HG03469 (cell line): ENCODE results near the gene PRRT2.
A peak's percentile ranks its signal among the peaks of the same experiment; 100 is the strongest.
"Not testable (repeated sequence)": the region's sequence is repeated elsewhere in the genome, so short reads cannot be mapped to it uniquely, and the experiment has no call there.

Source experiments
- ATAC-seq: cut with Tn5 transposase; IDR thresholded peaks from one replicate; pipeline ENCODE4 v1.9.1; 2021; ENCODE audit warnings: mild to moderate bottlenecking, moderate library complexity, moderate number of reproducible peaks; ENCODE audit not compliant: unreplicated experiment

Gene PRRT2

GRCh38 chr16:29790949-29791844 lies 20.8 kb upstream of the PRRT2 start:
- ATAC-seq = no peak

DNA sequence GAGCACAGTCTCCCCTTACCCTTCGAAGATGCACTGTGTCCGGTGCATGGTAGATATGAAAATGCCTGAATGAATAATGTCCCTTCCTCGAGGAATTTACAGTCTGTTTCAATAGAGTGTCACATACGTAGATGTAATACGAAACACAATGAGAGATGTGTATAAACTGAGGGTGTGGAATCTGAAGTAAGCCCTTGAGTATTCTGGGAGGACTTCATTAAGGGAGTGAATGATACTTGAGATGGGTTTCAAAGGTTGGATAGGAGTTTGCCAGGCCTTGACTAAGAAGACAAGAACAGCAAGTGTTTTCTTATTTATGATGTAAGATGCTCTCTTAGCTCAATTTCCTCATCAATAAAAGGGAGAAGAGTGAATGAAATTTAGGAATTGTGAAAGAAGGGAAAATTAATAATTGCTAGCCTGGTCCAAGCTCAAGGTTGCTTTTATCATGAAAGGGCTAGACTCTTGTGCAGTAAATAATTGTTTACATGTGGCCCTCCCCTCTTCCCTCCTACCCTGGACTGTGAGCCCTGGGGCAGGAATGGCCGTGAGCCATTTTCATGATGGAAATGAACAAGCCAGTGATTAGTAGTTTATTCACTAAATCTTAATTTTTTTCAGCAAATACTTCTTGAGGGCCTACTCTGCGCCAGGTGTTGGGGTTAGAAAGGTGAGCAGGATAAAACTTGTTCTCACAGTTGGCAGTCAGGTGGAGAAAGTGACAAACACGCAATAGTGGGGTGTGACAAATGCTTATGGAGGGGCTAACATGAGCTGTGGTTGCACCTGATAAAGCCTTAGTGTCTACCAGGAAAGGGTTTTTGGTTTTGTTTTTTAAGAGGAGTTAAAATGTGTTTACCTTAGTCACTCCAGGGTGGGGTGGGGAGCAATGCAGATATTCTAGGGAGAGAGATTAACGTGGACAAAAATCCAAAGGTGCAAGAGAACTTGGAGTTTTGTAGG lies 19.9 kb upstream of the PRRT2 start:
- no peak for ATAC-seq

- not testable (repeated sequence) for ATAC-seq
Observed at GRCh38 chr16:29793153-29793552, 18.8 kb upstream of the PRRT2 start.

DNA sequence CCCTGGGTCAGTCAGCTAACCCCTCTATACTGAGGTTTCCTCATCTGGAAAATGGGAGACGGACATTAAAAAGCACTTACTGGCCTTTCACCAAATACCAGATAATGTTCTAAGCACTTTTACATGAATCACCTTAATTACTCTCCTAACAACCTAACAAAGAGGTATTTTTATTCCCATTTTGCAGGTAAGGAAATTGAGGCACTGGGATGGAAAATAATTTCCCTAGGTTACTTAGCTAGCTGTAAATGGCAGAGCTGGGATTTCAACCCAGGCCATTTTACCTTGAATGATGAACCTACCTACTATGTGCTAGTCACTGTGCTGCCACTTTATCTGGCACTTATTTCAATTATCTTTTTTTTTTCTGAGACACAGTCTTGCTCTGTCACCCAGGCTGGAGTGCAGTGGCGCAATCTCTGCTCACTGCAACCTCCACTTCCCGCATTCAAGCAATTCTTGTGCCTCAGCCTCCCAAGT lies 17.7 kb upstream of the PRRT2 start:
- no peak for ATAC-seq

- no peak for ATAC-seq
Observed at GRCh38 chr16:29802416-29802935, 9.5 kb upstream of the PRRT2 start.

DNA sequence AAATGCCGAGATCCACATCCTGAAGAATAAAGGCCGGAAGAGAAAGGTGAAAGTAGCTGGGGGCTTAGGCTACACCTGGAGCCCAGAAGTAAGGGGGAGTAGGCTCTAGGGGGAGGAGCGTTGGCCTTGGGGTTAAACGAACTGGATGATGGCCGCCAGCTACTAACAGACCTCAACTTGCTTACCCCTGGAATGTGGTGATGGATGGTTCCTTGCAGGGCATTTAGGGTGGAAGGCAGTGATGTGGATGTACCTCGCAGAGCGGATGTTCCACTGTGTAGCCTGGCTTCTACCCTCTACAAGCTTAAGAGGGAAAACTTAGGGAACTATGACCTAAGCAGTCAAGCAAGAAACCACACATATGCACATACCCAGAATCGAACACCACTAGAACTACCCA lies 8.0 kb upstream of the PRRT2 start:
- no peak for ATAC-seq

- ATAC-seq = no peak
Observed at GRCh38 chr16:29804455-29805231, 7.3 kb upstream of the PRRT2 start.

GRCh38 chr16:29805232-29806098 lies 6.5 kb upstream of the PRRT2 start:
- ATAC-seq = peak; percentile 33

- no peak for ATAC-seq
Observed at GRCh38 chr16:29806099-29806579, 5.9 kb upstream of the PRRT2 start, which contains the start of gene MAZ. MAZ (plus strand) TSS chr16:29806529; CDS start chr16:29806702, 173 bp downstream.

GRCh38 chr16:29806641-29807425 lies 5.2 kb upstream of the PRRT2 start:
- no peak for ATAC-seq

DNA sequence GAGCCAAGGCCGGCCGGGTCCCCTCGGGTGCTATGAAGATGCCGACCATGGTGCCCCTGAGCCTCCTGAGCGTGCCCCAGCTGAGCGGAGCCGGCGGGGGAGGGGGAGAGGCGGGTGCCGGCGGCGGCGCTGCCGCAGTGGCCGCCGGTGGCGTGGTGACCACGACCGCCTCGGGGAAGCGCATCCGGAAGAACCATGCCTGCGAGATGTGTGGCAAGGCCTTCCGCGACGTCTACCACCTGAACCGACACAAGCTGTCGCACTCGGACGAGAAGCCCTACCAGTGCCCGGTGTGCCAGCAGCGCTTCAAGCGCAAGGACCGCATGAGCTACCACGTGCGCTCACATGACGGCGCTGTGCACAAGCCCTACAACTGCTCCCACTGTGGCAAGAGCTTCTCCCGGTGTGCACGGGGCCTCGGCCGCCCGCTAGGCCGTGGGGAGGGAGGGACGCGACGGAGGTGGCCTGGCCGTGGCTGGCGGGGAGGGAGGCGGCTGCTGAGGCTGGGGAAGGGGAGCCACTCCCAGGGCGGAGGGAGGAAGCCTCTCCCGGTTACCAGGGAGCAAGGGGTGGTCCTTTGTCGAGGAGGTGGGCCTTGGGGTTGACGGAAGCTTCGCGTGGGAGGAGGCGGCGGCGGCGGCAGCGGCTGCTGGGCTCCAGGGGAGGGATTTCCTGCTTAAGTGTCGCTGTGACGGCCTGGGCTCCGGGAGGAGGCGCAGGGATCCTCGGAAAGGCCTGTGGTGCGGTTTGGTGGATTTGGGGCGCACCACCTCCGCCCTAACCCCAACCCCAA lies 4.4 kb upstream of the PRRT2 start:
- ATAC-seq = no peak

DNA sequence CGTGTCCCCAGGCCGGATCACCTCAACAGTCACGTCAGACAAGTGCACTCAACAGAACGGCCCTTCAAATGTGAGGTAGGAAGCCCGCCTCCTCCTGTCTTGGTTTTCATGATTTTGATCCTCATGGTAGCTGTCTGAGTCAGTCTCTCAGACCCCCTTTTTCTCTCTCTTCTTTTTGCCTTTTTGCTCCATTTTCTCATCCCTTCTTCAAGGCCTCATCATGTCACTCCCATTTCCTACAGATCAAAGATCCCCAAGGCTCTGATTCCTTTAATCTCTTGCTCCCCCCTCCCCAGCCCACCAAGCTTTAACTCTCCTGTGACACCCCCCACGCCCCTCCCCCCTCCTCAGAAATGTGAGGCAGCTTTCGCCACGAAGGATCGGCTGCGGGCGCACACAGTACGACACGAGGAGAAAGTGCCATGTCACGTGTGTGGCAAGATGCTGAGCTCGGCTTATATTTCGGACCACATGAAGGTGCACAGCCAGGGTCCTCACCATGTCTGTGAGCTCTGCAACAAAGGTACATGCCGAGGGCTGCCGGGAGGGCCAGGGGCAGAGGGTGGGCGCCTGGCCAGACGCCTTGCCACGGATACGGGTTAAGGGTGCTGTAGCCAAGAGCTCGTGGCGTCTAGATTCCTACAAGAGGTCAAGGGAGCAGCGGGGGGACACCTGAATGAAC lies 3.6 kb upstream of the PRRT2 start:
- no peak for ATAC-seq

DNA sequence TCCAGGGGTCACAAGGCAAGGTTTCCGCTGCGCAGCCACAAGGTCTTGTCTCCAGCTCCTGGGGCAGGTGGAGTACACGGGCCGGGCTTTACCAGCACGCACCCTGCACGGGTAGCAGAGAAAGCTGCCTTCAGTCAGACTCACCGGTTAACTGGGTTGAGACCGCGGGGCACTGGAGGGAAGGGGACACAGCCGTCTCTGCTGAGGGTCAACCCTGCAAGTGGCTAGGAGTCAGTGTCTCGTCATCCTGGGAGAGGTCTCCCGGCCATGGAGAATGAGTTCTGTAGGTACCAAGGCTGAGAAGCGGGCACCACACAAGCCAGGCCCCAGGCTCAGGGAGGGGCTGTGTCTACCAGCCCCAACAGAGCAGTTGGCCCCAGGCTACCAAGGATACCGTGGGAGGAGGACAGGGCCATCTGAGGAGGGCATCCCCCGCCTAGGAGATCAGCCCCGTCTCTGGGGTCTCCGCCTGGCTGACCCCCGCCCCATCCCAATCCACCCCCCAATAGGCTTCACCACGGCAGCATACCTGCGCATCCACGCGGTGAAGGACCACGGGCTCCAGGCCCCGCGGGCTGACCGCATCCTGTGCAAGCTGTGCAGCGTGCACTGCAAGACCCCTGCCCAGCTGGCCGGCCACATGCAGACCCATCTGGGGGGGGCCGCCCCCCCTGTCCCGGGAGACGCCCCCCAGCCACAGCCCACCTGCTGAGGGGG lies 2.8 kb upstream of the PRRT2 start:
- no peak for ATAC-seq

DNA sequence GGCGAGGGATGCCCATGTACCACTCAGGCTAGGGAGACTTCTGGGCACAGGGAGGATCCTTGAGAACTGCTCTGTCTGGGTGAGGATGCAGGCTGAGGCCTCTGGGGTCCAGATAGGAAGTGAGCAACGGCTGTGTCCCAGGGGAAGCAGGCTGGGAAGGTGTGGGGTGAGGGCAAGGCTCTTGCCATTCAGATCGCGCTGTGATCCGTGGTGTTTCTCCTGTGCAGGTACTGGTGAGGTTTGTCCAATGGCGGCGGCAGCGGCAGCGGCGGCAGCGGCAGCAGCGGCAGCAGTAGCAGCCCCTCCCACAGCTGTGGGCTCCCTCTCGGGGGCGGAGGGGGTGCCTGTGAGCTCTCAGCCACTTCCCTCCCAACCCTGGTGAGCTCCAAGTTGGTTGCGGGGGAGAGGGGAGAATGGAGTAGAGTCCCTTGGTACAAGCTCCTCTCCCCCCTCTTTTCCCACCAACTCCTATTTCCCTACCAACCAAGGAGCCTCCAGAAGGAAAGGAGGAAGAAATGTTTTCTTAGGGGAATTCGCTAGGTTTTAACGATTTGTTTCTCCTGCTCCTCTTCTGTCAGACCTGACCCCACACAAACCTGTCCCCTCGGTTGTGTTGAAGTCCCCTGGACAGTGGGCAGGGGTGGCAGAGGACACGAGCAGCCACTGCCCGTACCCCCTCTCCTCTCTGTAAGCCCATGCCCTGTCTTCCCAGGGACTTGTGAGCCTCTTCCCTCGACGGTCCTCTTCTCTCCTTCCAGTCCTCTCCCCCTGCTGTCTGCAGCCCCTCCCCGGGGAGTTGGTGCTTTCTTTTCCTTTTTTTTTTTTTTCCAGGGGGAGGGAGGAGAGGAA lies 1.9 kb upstream of the PRRT2 start:
- no peak for ATAC-seq

DNA sequence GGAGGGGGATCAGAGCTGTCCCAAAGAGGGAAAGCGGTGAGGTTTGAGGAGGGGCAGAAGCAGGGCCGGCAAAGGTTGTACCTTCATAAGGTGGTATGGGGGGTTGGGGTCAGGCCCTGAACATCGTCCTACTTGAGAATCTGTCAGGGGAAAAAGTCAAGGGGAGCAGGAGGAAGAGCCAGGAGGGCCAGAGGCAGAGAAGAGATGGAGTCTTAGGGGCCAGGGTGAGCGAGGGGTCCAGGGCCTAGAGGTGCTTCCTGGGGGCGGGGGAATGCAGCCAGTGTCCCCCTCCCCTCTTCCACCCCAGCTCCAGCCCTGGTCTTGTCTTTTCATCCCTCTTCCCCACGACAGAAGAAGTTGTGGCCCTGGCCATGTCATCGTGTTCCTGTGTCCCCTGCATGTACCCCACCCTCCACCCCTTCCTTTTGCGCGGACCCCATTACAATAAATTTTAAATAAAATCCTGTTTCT lies 1.3 kb upstream of the PRRT2 start:
- ATAC-seq = no peak
